H9 (cell line): ENCODE data around the gene ARAP1. TPM values are rescaled to one million over a fixed set of nuclear protein-coding genes. Genes with fewer than 3 reads are reported as not detected.
A peak's percentile ranks its signal among the peaks of the same experiment; 100 is the strongest.

Experiments
- DNase-seq: peaks from one replicate; pipeline ENCODE4 v3.0.0-alpha.2; 2017
- H2AFZ ChIP-seq: one replicate; pipeline ENCODE4 v1.6.1; 2013; ENCODE audit warnings: mild to moderate bottlenecking, low read length, control low read depth, moderate library complexity
- H2AK5ac ChIP-seq: 2 replicates; pipeline ENCODE4 v1.6.1; 2013; ENCODE audit warnings: low read length, control low read depth, mixed read lengths; ENCODE audit not compliant: insufficient read length
- H2BK120ac ChIP-seq: one replicate; pipeline ENCODE4 v1.6.1; 2013; ENCODE audit warnings: low read depth, mild to moderate bottlenecking, low read length, control low read depth, inconsistent platforms; ENCODE audit not compliant: poor library complexity, severe bottlenecking
- H2BK12ac ChIP-seq: 2 replicates; pipeline ENCODE4 v1.6.1; 2013; ENCODE audit warnings: low read length, control low read depth, mixed read lengths, low read depth; ENCODE audit not compliant: insufficient read length
- H2BK15ac ChIP-seq: 2 replicates; pipeline ENCODE4 v1.6.1; 2013; ENCODE audit warnings: low read depth, low read length, control low read depth
- H2BK20ac ChIP-seq: one replicate; pipeline ENCODE4 v1.6.1; 2013; ENCODE audit warnings: low read depth, mild to moderate bottlenecking, low read length, control low read depth, inconsistent platforms; ENCODE audit not compliant: poor library complexity, severe bottlenecking
- H2BK5ac ChIP-seq: 2 replicates; pipeline ENCODE4 v1.6.1; 2013; ENCODE audit warnings: low read length, control low read depth, mixed read lengths; ENCODE audit not compliant: insufficient read length
- H3K14ac ChIP-seq: 2 replicates; pipeline ENCODE4 v1.6.1; 2013; ENCODE audit warnings: low read length, control low read depth; ENCODE audit not compliant: insufficient read depth
- H3K18ac ChIP-seq: 2 replicates; pipeline ENCODE4 v1.6.1; 2013; ENCODE audit warnings: low read depth, mild to moderate bottlenecking, mixed read lengths, low read length, control low read depth; ENCODE audit not compliant: insufficient read length
- H3K23ac ChIP-seq: 2 replicates; pipeline ENCODE4 v1.6.1; 2013; ENCODE audit warnings: low read length, control low read depth, mixed read lengths, low read depth; ENCODE audit not compliant: insufficient read length
- H3K23me2 ChIP-seq: 2 replicates; pipeline ENCODE4 v1.6.1; 2013; ENCODE audit warnings: low read depth, mild to moderate bottlenecking, mixed read lengths, low read length, control low read depth; ENCODE audit not compliant: insufficient read length, poor library complexity, severe bottlenecking
- H3K27ac ChIP-seq: 2 replicates; pipeline ENCODE4 v1.5.1; 2013; ENCODE audit warnings: low read length, control low read depth, mixed read lengths, low read depth; ENCODE audit not compliant: insufficient read length
- H3K27me3 ChIP-seq: 2 replicates; pipeline ENCODE4 v1.6.1; 2013; ENCODE audit warnings: low read length, control low read depth, inconsistent platforms; ENCODE audit not compliant: insufficient read depth
- H3K4ac ChIP-seq: 2 replicates; pipeline ENCODE4 v1.6.1; 2013; ENCODE audit warnings: low read depth, mild to moderate bottlenecking, control low read depth, inconsistent platforms, low read length, moderate library complexity
- H3K4me1 ChIP-seq: 2 replicates; pipeline ENCODE4 v1.6.1; 2013; ENCODE audit warnings: low read length, control low read depth, inconsistent platforms; ENCODE audit not compliant: insufficient read depth
- H3K4me2 ChIP-seq: 2 replicates; pipeline ENCODE4 v1.6.1; 2013; ENCODE audit warnings: low read length, control low read depth, mixed read lengths; ENCODE audit not compliant: insufficient read length, insufficient read depth
- H3K56ac ChIP-seq: 2 replicates; pipeline ENCODE4 v1.6.1; 2013; ENCODE audit warnings: low read depth, mild to moderate bottlenecking, mixed read lengths, low read length, control low read depth; ENCODE audit not compliant: insufficient read length
- H3K79me1 ChIP-seq: 2 replicates; pipeline ENCODE4 v1.6.1; 2013; ENCODE audit warnings: low read depth, mild to moderate bottlenecking, moderate library complexity, low read length, control low read depth, inconsistent platforms; ENCODE audit not compliant: insufficient read depth, poor library complexity, severe bottlenecking
- H3K79me2 ChIP-seq: 2 replicates; pipeline ENCODE4 v1.6.1; 2013; ENCODE audit warnings: low read length, control low read depth, inconsistent platforms; ENCODE audit not compliant: insufficient read depth
- H3K9ac ChIP-seq: 2 replicates; pipeline ENCODE4 v1.6.1; 2013; ENCODE audit warnings: low read length, control low read depth, mixed read lengths; ENCODE audit not compliant: insufficient read length; ENCODE audit errors: extremely low read depth
- H3K9me3 ChIP-seq: one replicate; pipeline ENCODE4 v1.6.1; 2013; ENCODE audit warnings: low read depth, low read length, inconsistent platforms; ENCODE audit not compliant: control insufficient read depth
- H3T11ph ChIP-seq: one replicate; pipeline ENCODE4 v1.6.1; 2013; ENCODE audit warnings: mild to moderate bottlenecking, low read length, control low read depth, inconsistent platforms
- H4K20me1 ChIP-seq: one replicate; pipeline ENCODE4 v1.6.1; 2013; ENCODE audit not compliant: control insufficient read depth, insufficient read length, insufficient read depth
- H4K5ac ChIP-seq: 2 replicates; pipeline ENCODE4 v1.6.1; 2013; ENCODE audit warnings: low read depth, mild to moderate bottlenecking, mixed read lengths, low read length, control low read depth; ENCODE audit not compliant: insufficient read length
- H4K8ac ChIP-seq: replicated peaks from 2 replicates; pipeline ENCODE4 v1.6.1; 2013; ENCODE audit warnings: low read length, control low read depth, mixed read lengths, low read depth; ENCODE audit not compliant: insufficient read length
- H4K91ac ChIP-seq: 2 replicates; pipeline ENCODE4 v1.6.1; 2013; ENCODE audit warnings: low read depth, mild to moderate bottlenecking, moderate library complexity, mixed read lengths, low read length, control low read depth; ENCODE audit not compliant: insufficient read length
- H3K27ac Mint-ChIP-seq, 3 experiments: 2 replicates in 2 of 3; 3 replicates in 1 of 3; pipeline ENCODE4 v1.8.0; 2020 to 2021; ENCODE audit warnings: mixed read lengths in 3 of 3, mild to moderate bottlenecking in 1 of 3, moderate library complexity in 1 of 3
- H3K27me3 Mint-ChIP-seq: 2 replicates; pipeline ENCODE4 v1.8.0; 2021; ENCODE audit warnings: low read depth, mild to moderate bottlenecking, moderate library complexity, mixed read lengths
- H3K36me3 Mint-ChIP-seq, 3 experiments: 2 replicates in 2 of 3; 3 replicates in 1 of 3; pipeline ENCODE4 v1.8.0; 2020 to 2021; ENCODE audit warnings: low read depth in 3 of 3, mixed read lengths in 3 of 3; ENCODE audit not compliant: insufficient read depth in 1 of 3
- H3K4me1 Mint-ChIP-seq, 2 experiments: 2 replicates each; pipeline ENCODE4 v1.8.0; 2020; ENCODE audit warnings: mixed read lengths in 2 of 2
- H3K4me3 Mint-ChIP-seq, 2 experiments: 2 replicates in 1 of 2; 3 replicates in 1 of 2; pipeline ENCODE4 v1.8.0; 2020 to 2021; ENCODE audit warnings: mild to moderate bottlenecking in 2 of 2, mixed read lengths in 2 of 2, moderate library complexity in 1 of 2
- H3K9me3 Mint-ChIP-seq, 2 experiments: 2 replicates in 1 of 2; 3 replicates in 1 of 2; pipeline ENCODE4 v1.8.0; 2020; ENCODE audit warnings: mild to moderate bottlenecking in 2 of 2, mixed read lengths in 2 of 2, moderate library complexity in 1 of 2
- WGBS: extraction: QIAGEN DNeasy Blood & Tissue Kit; methylation state at CpG from one replicate; pipeline ENCODE4 v1.1.7; 2013; ENCODE audit warnings: missing lambda C conversion rate, low lambda C conversion rate, mixed read lengths; ENCODE audit not compliant: insufficient read length; ENCODE audit errors: extremely low coverage; 5-methylcytosine and 5-hydroxymethylcytosine counted together
- total RNA-seq: library from RNA; stranded (reverse); gene quantifications from 2 replicates; pipeline ENCODE4 v1.2.1, GENCODE V29; 2021
- TF ChIP-seq, protein P1 (sequence below): fragments of 200-600 bp; sonication (generic); conservative IDR thresholded peaks from 3 replicates; pipeline ENCODE4 v1.8.0; 2021; ENCODE audit warnings: antibody characterized with exemption, mild to moderate bottlenecking

ARAP1 gene
- total RNA-seq, 1 experiment from 2014 or later, result 59.4 TPM

DNA sequence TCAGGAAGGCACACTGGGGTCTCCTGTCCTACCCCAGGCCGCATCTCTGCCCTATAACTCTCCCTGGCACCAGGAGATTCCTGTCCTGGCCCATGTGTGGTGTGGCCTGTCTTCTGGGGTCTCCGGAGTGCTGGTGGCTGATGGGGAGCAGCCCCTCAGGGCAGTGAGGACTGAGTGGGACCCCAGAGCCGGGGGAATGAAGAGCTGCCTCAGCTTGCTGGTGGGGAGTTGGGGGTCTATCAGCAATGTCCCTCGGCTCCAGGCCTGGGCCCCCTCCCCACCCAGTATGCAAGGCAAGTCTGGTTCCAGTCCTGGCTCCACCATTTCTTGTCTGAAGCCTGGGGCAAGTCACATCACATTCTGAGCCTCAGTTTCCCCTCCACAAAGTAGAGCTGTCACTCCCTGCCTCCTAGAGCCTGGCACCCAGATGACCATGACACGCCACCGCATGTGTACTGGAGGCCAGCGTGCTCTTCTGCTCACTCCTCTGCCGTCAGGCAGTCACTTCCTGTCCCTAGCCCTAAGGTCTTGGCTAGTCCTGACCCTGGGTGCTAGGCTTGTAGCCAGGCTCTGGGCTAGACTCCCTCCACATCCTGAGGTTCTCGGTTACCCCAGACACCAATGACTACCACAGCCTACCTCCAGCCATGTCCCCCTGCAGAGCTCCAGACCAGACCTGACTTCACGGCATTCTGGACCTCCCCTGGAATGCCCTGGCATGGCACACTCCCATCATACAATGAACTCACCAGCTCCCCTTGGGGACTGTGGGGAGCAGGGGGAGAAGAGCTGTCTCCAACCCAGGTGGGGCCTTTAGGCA is 12.8 kb downstream of the ARAP1 start:
- Histone ChIP-seq H3K9me3 (no peaks in the 10 kb centered on the region), H3K4me1 (peaks cover 21% of the 10 kb centered on the region), H3K27me3 (no peaks in the 10 kb centered on the region), H2AFZ (no peak overlapping the region), H3K18ac (no peak overlapping the region), H3K27ac (no peak overlapping the region), H2BK15ac (no peak overlapping the region), H3K79me2 (peaks cover 9% of the 10 kb centered on the region; the same call in 1 of the 2 replicates), H2BK12ac (no peak overlapping the region), H4K8ac (no peak overlapping the region), H2BK5ac (no peak overlapping the region), H2BK120ac (no peak overlapping the region), H4K91ac (no peak overlapping the region), H3K56ac (no peak overlapping the region), H3K79me1 (no peaks in the 10 kb centered on the region), H4K20me1 (no peaks in the 10 kb centered on the region), H4K5ac (no peak overlapping the region), H3K14ac (no peak overlapping the region), H3K23me2 (no peaks in the 10 kb centered on the region), H2AK5ac (no peak overlapping the region), H3K4me2 (no peak overlapping the region), H2BK20ac (no peak overlapping the region), H3T11ph (no peak overlapping the region), H3K4ac (no peak overlapping the region), H3K23ac (no peak overlapping the region), H3K9ac (no peak overlapping the region)
- H3K4me3 Mint-ChIP-seq, result no peak overlapping the region
- H3K9me3 Mint-ChIP-seq, result no peaks in the 10 kb centered on the region
- H3K27me3 Mint-ChIP-seq, result no peaks in the 10 kb centered on the region
- TF ChIP-seq, protein P1, sequence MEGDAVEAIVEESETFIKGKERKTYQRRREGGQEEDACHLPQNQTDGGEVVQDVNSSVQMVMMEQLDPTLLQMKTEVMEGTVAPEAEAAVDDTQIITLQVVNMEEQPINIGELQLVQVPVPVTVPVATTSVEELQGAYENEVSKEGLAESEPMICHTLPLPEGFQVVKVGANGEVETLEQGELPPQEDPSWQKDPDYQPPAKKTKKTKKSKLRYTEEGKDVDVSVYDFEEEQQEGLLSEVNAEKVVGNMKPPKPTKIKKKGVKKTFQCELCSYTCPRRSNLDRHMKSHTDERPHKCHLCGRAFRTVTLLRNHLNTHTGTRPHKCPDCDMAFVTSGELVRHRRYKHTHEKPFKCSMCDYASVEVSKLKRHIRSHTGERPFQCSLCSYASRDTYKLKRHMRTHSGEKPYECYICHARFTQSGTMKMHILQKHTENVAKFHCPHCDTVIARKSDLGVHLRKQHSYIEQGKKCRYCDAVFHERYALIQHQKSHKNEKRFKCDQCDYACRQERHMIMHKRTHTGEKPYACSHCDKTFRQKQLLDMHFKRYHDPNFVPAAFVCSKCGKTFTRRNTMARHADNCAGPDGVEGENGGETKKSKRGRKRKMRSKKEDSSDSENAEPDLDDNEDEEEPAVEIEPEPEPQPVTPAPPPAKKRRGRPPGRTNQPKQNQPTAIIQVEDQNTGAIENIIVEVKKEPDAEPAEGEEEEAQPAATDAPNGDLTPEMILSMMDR, result no peak
- DNase-seq, result no peak
- no CpG with 5 or more reads among the region's 10 CpGs for WGBS
- H3K27ac Mint-ChIP-seq, result peak overlapping the region; percentile 7 to 55 (median 40); a peak in 4 of 7 replicates
- peaks cover 61 to 62% of the 10 kb centered on the region in 2 experiments for H3K4me1 Mint-ChIP-seq
- peaks cover 0 to 7% (median 5%) of the 10 kb centered on the region in 3 experiments; a peak in 3 of 7 replicates for H3K36me3 Mint-ChIP-seq
